GM21576 (cell line): ENCODE data around the gene FNDC3A.
A peak's percentile ranks its signal among the peaks of the same experiment; 100 is the strongest.

Source experiments
- ATAC-seq: cut with Tn5 transposase; IDR thresholded peaks from one replicate; pipeline ENCODE4 v1.9.1; 2021; ENCODE audit warnings: mild to moderate bottlenecking, moderate library complexity; ENCODE audit not compliant: unreplicated experiment

Gene FNDC3A

GRCh38 chr13:49213997-49214916 lies 238.5 kb downstream of the FNDC3A start:
- no peak for ATAC-seq

GRCh38 chr13:49214917-49215376 lies 239.2 kb downstream of the FNDC3A start:
- ATAC-seq, result peak; percentile 75

- ATAC-seq, result no peak
These were observed 240.6 kb downstream of the FNDC3A start for GRCh38 chr13:49216334-49216733.

- no peak for ATAC-seq
These were observed 242.3 kb downstream of the FNDC3A start for GRCh38 chr13:49217962-49218492.

GRCh38 chr13:49218493-49219051 lies 242.9 kb downstream of the FNDC3A start:
- ATAC-seq, result no peak

- no peak for ATAC-seq
These were observed 243.9 kb downstream of the FNDC3A start for GRCh38 chr13:49219647-49220035.

GRCh38 chr13:49220036-49220855 lies 244.5 kb downstream of the FNDC3A start, which contains the start of gene MLNR:
TSS of gene MLNR (plus strand) at chr13:49220338. CDS start at chr13:49220338, 0 bp downstream.
- ATAC-seq, result no peak

- ATAC-seq, result no peak
These were observed 245.3 kb downstream of the FNDC3A start for GRCh38 chr13:49220856-49221589.

GRCh38 chr13:49221590-49221965 lies 245.9 kb downstream of the FNDC3A start:
- no peak for ATAC-seq

- ATAC-seq, result no peak
These were observed 249.7 kb downstream of the FNDC3A start for GRCh38 chr13:49225223-49226042.

- no peak for ATAC-seq
These were observed 250.9 kb downstream of the FNDC3A start for GRCh38 chr13:49226613-49227012.

GRCh38 chr13:49234741-49235140 lies 259.0 kb downstream of the FNDC3A start:
- no peak for ATAC-seq

- ATAC-seq, result no peak
These were observed 260.2 kb downstream of the FNDC3A start for GRCh38 chr13:49235856-49236431.

- no peak for ATAC-seq
These were observed 262.9 kb downstream of the FNDC3A start for GRCh38 chr13:49238621-49239020.

- no peak for ATAC-seq
These were observed 264.3 kb downstream of the FNDC3A start for GRCh38 chr13:49240017-49240416.

- ATAC-seq, result no peak
These were observed 265.6 kb downstream of the FNDC3A start for GRCh38 chr13:49241296-49241695.

GRCh38 chr13:49245101-49245500 lies 269.4 kb downstream of the FNDC3A start:
- ATAC-seq, result no peak

GRCh38 chr13:49246850-49247642 lies 271.3 kb downstream of the FNDC3A start:
- peak; percentile 29 for ATAC-seq
